ENCODE measurements around the gene P2RY12.

Gene P2RY12

GRCh38 chr3:151316267-151316991, 68.1 kb downstream of the P2RY12 start, which contains the start of gene GPR87:
Gene GPR87 (minus strand): TSS chr3:151316820. CDS start chr3:151300100, 16,720 bp downstream.
- Histone ChIP-seq H3K9me3 (ENCODE audit: control insufficient read depth in 5 of 5, low read length in 5 of 5) (no peaks in the 10 kb centered on the region), H3K27ac (ENCODE audit: low read depth, low read length) (no peak within 1 kb of the TSS), H3K4me1 (ENCODE audit: control insufficient read depth in 5 of 5, insufficient read depth in 5 of 5, low read length in 5 of 5) (peaks cover 0 to 17% (median 13%) of the 10 kb centered on the region in 5 donors), H3K4me3 (ENCODE audit: low read depth in 1 of 5, low read length in 5 of 5) (no peak within 1 kb of the TSS), H3K27me3 (ENCODE audit: control insufficient read depth in 5 of 5, insufficient read depth in 4 of 5, low read length in 5 of 5) (no peaks in the 10 kb centered on the region), H3K9ac (ENCODE audit: low read length in 5 of 5) (no peak within 1 kb of the TSS), H3K36me3 (ENCODE audit: control insufficient read depth in 5 of 5, insufficient read depth in 5 of 5, low read length in 5 of 5) (no peaks in the 10 kb centered on the region)

GRCh38 chr3:151315846-151316245, 68.7 kb downstream of the P2RY12 start:
- H3K9me3 ChIP-seq (ENCODE audit: control insufficient read depth in 5 of 5, low read length in 5 of 5): no peaks in the 10 kb centered on the region
- H3K27me3 ChIP-seq (ENCODE audit: control insufficient read depth in 5 of 5, insufficient read depth in 4 of 5, low read length in 5 of 5): no peaks in the 10 kb centered on the region
- no peak overlapping the region for H3K27ac ChIP-seq (ENCODE audit: low read depth, low read length)
- H3K9ac ChIP-seq (ENCODE audit: low read length in 5 of 5): no peak overlapping the region
- H3K4me1 ChIP-seq (ENCODE audit: control insufficient read depth in 5 of 5, insufficient read depth in 5 of 5, low read length in 5 of 5): peaks cover 0 to 11% (median 9%) of the 10 kb centered on the region in 5 donors
- H3K4me3 ChIP-seq (ENCODE audit: low read depth in 1 of 5, low read length in 5 of 5): no peak overlapping the region
- no peaks in the 10 kb centered on the region for H3K36me3 ChIP-seq (ENCODE audit: control insufficient read depth in 5 of 5, insufficient read depth in 5 of 5, low read length in 5 of 5)

- Histone ChIP-seq H3K4me3 (ENCODE audit: low read depth in 1 of 5, low read length in 5 of 5) (no peak overlapping the region), H3K27me3 (ENCODE audit: control insufficient read depth in 5 of 5, insufficient read depth in 4 of 5, low read length in 5 of 5) (no peaks in the 10 kb centered on the region), H3K27ac (ENCODE audit: low read depth, low read length) (no peak overlapping the region)
These were observed 69.4 kb downstream of the P2RY12 start for GRCh38 chr3:151315136-151315535.

GRCh38 chr3:151314593-151314992, 70.0 kb downstream of the P2RY12 start:
- H3K9me3 ChIP-seq (ENCODE audit: control insufficient read depth in 5 of 5, low read length in 5 of 5): no peaks in the 10 kb centered on the region
- H3K9ac ChIP-seq (ENCODE audit: low read length in 5 of 5): no peak overlapping the region
- no peaks in the 10 kb centered on the region for H3K36me3 ChIP-seq (ENCODE audit: control insufficient read depth in 5 of 5, insufficient read depth in 5 of 5, low read length in 5 of 5)
- H3K27ac ChIP-seq (ENCODE audit: low read depth, low read length): no peak overlapping the region
- no peaks in the 10 kb centered on the region for H3K4me1 ChIP-seq (ENCODE audit: control insufficient read depth in 5 of 5, insufficient read depth in 5 of 5, low read length in 5 of 5)
- no peaks in the 10 kb centered on the region for H3K27me3 ChIP-seq (ENCODE audit: control insufficient read depth in 5 of 5, insufficient read depth in 4 of 5, low read length in 5 of 5)
- no peak overlapping the region for H3K4me3 ChIP-seq (ENCODE audit: low read depth in 1 of 5, low read length in 5 of 5)

More at GRCh38 chr3:151315136-151315535, 69.4 kb downstream of the P2RY12 start:
- H3K9ac ChIP-seq (ENCODE audit: low read length in 5 of 5): no peak overlapping the region
- no peaks in the 10 kb centered on the region for H3K9me3 ChIP-seq (ENCODE audit: control insufficient read depth in 5 of 5, low read length in 5 of 5)
- H3K36me3 ChIP-seq (ENCODE audit: control insufficient read depth in 5 of 5, insufficient read depth in 5 of 5, low read length in 5 of 5): no peaks in the 10 kb centered on the region
- H3K4me1 ChIP-seq (ENCODE audit: control insufficient read depth in 5 of 5, insufficient read depth in 5 of 5, low read length in 5 of 5): peaks cover 0 to 4% (median 2%) of the 10 kb centered on the region in 5 donors

- H3K27ac ChIP-seq (ENCODE audit: low read depth, low read length): no peak overlapping the region
- no peaks in the 10 kb centered on the region for H3K36me3 ChIP-seq (ENCODE audit: control insufficient read depth in 5 of 5, insufficient read depth in 5 of 5, low read length in 5 of 5)
- H3K27me3 ChIP-seq (ENCODE audit: control insufficient read depth in 5 of 5, insufficient read depth in 4 of 5, low read length in 5 of 5): no peaks in the 10 kb centered on the region
- no peaks in the 10 kb centered on the region for H3K9me3 ChIP-seq (ENCODE audit: control insufficient read depth in 5 of 5, low read length in 5 of 5)
- no peak overlapping the region for H3K4me3 ChIP-seq (ENCODE audit: low read depth in 1 of 5, low read length in 5 of 5)
- H3K9ac ChIP-seq (ENCODE audit: low read length in 5 of 5): no peak overlapping the region
- H3K4me1 ChIP-seq (ENCODE audit: control insufficient read depth in 5 of 5, insufficient read depth in 5 of 5, low read length in 5 of 5): no peaks in the 10 kb centered on the region
These were observed 70.4 kb downstream of the P2RY12 start for GRCh38 chr3:151314137-151314536.

- H3K36me3 ChIP-seq (ENCODE audit: control insufficient read depth in 5 of 5, insufficient read depth in 5 of 5, low read length in 5 of 5): no peaks in the 10 kb centered on the region
- no peak overlapping the region for H3K27ac ChIP-seq (ENCODE audit: low read depth, low read length)
These were observed 71.6 kb downstream of the P2RY12 start for GRCh38 chr3:151312972-151313371.

GRCh38 chr3:151309566-151309965, 75.0 kb downstream of the P2RY12 start:
- H3K36me3 ChIP-seq (ENCODE audit: control insufficient read depth in 5 of 5, insufficient read depth in 5 of 5, low read length in 5 of 5): no peaks in the 10 kb centered on the region
- H3K27ac ChIP-seq (ENCODE audit: low read depth, low read length): no peak overlapping the region
- no peak overlapping the region for H3K9ac ChIP-seq (ENCODE audit: low read length in 5 of 5)
- H3K9me3 ChIP-seq (ENCODE audit: control insufficient read depth in 5 of 5, low read length in 5 of 5): no peaks in the 10 kb centered on the region
- no peaks in the 10 kb centered on the region for H3K27me3 ChIP-seq (ENCODE audit: control insufficient read depth in 5 of 5, insufficient read depth in 4 of 5, low read length in 5 of 5)
- no peak overlapping the region for H3K4me3 ChIP-seq (ENCODE audit: low read depth in 1 of 5, low read length in 5 of 5)
- H3K4me1 ChIP-seq (ENCODE audit: control insufficient read depth in 5 of 5, insufficient read depth in 5 of 5, low read length in 5 of 5): peaks cover 0 to 12% (median 10%) of the 10 kb centered on the region in 5 donors

More at GRCh38 chr3:151312972-151313371, 71.6 kb downstream of the P2RY12 start:
- Histone ChIP-seq H3K9me3 (ENCODE audit: control insufficient read depth in 5 of 5, low read length in 5 of 5) (no peaks in the 10 kb centered on the region), H3K9ac (ENCODE audit: low read length in 5 of 5) (no peak overlapping the region), H3K4me3 (ENCODE audit: low read depth in 1 of 5, low read length in 5 of 5) (no peak overlapping the region), H3K4me1 (ENCODE audit: control insufficient read depth in 5 of 5, insufficient read depth in 5 of 5, low read length in 5 of 5) (no peaks in the 10 kb centered on the region), H3K27me3 (ENCODE audit: control insufficient read depth in 5 of 5, insufficient read depth in 4 of 5, low read length in 5 of 5) (no peaks in the 10 kb centered on the region)

- Histone ChIP-seq H3K9me3 (ENCODE audit: control insufficient read depth in 5 of 5, low read length in 5 of 5) (no peaks in the 10 kb centered on the region), H3K4me3 (ENCODE audit: low read depth in 1 of 5, low read length in 5 of 5) (no peak overlapping the region), H3K9ac (ENCODE audit: low read length in 5 of 5) (no peak overlapping the region), H3K36me3 (ENCODE audit: control insufficient read depth in 5 of 5, insufficient read depth in 5 of 5, low read length in 5 of 5) (no peaks in the 10 kb centered on the region), H3K27ac (ENCODE audit: low read depth, low read length) (no peak overlapping the region), H3K27me3 (ENCODE audit: control insufficient read depth in 5 of 5, insufficient read depth in 4 of 5, low read length in 5 of 5) (no peaks in the 10 kb centered on the region), H3K4me1 (ENCODE audit: control insufficient read depth in 5 of 5, insufficient read depth in 5 of 5, low read length in 5 of 5) (peaks cover 0 to 14% (median 10%) of the 10 kb centered on the region in 5 donors)
These were observed 76.7 kb downstream of the P2RY12 start for GRCh38 chr3:151307583-151308488.

- no peaks in the 10 kb centered on the region for H3K9me3 ChIP-seq (ENCODE audit: control insufficient read depth in 5 of 5, low read length in 5 of 5)
- H3K4me3 ChIP-seq (ENCODE audit: low read depth in 1 of 5, low read length in 5 of 5): no peak overlapping the region
- peaks cover 0 to 14% (median 10%) of the 10 kb centered on the region in 5 donors for H3K4me1 ChIP-seq (ENCODE audit: control insufficient read depth in 5 of 5, insufficient read depth in 5 of 5, low read length in 5 of 5)
- H3K9ac ChIP-seq (ENCODE audit: low read length in 5 of 5): no peak overlapping the region
- no peaks in the 10 kb centered on the region for H3K36me3 ChIP-seq (ENCODE audit: control insufficient read depth in 5 of 5, insufficient read depth in 5 of 5, low read length in 5 of 5)
- no peaks in the 10 kb centered on the region for H3K27me3 ChIP-seq (ENCODE audit: control insufficient read depth in 5 of 5, insufficient read depth in 4 of 5, low read length in 5 of 5)
- H3K27ac ChIP-seq (ENCODE audit: low read depth, low read length): no peak overlapping the region
These were observed 77.4 kb downstream of the P2RY12 start for GRCh38 chr3:151307131-151307530.
